Measurements from ENCODE around the gene PMIS2.

DNA sequence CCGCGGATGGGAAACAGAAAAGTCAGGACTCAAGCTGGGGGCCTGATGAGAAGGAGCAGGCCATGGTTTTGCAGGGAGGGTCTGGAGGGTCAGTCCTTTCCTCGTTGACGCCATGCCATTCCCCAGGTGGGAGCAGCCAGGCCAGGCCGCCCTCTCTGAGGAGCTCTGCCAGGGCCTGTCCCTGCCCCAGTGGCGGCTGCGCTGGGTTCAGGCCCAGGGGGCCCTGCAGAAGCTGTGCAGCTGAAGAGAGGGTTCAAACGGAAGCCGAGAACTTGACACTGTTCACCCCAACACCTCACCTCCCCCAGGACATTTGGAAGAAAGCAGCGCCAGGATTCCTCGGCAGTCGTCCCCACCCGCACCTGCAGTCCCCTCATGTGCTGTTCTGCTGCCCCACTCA lies 36.8 kb downstream of the PMIS2 start:
- TF ChIP-seq, protein P1, sequence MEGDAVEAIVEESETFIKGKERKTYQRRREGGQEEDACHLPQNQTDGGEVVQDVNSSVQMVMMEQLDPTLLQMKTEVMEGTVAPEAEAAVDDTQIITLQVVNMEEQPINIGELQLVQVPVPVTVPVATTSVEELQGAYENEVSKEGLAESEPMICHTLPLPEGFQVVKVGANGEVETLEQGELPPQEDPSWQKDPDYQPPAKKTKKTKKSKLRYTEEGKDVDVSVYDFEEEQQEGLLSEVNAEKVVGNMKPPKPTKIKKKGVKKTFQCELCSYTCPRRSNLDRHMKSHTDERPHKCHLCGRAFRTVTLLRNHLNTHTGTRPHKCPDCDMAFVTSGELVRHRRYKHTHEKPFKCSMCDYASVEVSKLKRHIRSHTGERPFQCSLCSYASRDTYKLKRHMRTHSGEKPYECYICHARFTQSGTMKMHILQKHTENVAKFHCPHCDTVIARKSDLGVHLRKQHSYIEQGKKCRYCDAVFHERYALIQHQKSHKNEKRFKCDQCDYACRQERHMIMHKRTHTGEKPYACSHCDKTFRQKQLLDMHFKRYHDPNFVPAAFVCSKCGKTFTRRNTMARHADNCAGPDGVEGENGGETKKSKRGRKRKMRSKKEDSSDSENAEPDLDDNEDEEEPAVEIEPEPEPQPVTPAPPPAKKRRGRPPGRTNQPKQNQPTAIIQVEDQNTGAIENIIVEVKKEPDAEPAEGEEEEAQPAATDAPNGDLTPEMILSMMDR (IDR thresholded peaks at IDR 0.05; ENCODE audit: low read depth, low read length) = no peak
- TF ChIP-seq POLR2A (IDR thresholded peaks at IDR 0.05; ENCODE audit: extremely low read depth, insufficient read length) = no peak
- TF ChIP-seq, protein P2, sequence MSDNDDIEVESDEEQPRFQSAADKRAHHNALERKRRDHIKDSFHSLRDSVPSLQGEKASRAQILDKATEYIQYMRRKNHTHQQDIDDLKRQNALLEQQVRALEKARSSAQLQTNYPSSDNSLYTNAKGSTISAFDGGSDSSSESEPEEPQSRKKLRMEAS (IDR thresholded peaks at IDR 0.05; ENCODE audit: low read depth, low read length) = no peak
- TF ChIP-seq MYC (IDR thresholded peaks at IDR 0.05; ENCODE audit: low read depth, low read length) = no peak

Measured in NB4 (cell line).